Liver (tissue), 9 donors: ENCODE data around the gene POLA1. TPM values are rescaled to one million over a fixed set of nuclear protein-coding genes. Genes with fewer than 3 reads are reported as not detected.

ENCODE experiments used
- DNase-seq: peaks from one replicate; pipeline ENCODE4 v3.0.0-alpha.2; 2017; ENCODE audit warnings: low spot score
- H3K27ac ChIP-seq, 2 donors: one replicate each; pipeline ENCODE4 v1.7.0; 2013; ENCODE audit warnings: inconsistent platforms in 2 of 2, low read length in 2 of 2, control low read depth in 1 of 2, low read depth in 1 of 2, mild to moderate bottlenecking in 1 of 2
- H3K27me3 ChIP-seq, 4 donors: one replicate each; pipeline versions ENCODE4 v1.6.1 to v1.7.0; 2013; ENCODE audit warnings: low read length in 3 of 4, inconsistent platforms in 1 of 4, mild to moderate bottlenecking in 1 of 4, moderate library complexity in 1 of 4; ENCODE audit not compliant: control insufficient read depth in 4 of 4, insufficient read depth in 4 of 4
- H3K36me3 ChIP-seq, 4 donors: one replicate each; pipeline versions ENCODE4 v1.6.1 to v1.7.0; 2013; ENCODE audit warnings: low read length in 3 of 4, mild to moderate bottlenecking in 3 of 4, low read depth in 1 of 4, moderate library complexity in 1 of 4; ENCODE audit not compliant: control insufficient read depth in 4 of 4, insufficient read depth in 3 of 4
- H3K4me1 ChIP-seq, 4 donors: one replicate each; pipeline versions ENCODE4 v1.6.1 to v1.7.0; 2013; ENCODE audit warnings: low read length in 3 of 4, mild to moderate bottlenecking in 3 of 4, moderate library complexity in 1 of 4; ENCODE audit not compliant: control insufficient read depth in 4 of 4, insufficient read depth in 4 of 4
- H3K4me3 ChIP-seq, 3 donors: one replicate each; pipeline versions ENCODE4 v1.6.1 to v1.7.0; 2013; ENCODE audit warnings: low read length in 3 of 3, control low read depth in 1 of 3, low read depth in 1 of 3, mild to moderate bottlenecking in 1 of 3
- H3K9ac ChIP-seq, 2 donors: one replicate each; pipeline ENCODE4 v1.7.0; 2013; ENCODE audit warnings: low read length in 2 of 2, mild to moderate bottlenecking in 2 of 2, moderate library complexity in 2 of 2, control low read depth in 1 of 2, low read depth in 1 of 2
- H3K9me3 ChIP-seq, 4 donors: one replicate each; pipeline versions ENCODE4 v1.6.1 to v1.7.0; 2013; ENCODE audit warnings: low read length in 3 of 4; ENCODE audit not compliant: control insufficient read depth in 4 of 4
- EGR1 ChIP-seq, 2 donors: IDR thresholded peaks; 2 replicates each; pipeline ENCODE4 v1.6.1; 2016 to 2018; ENCODE audit warnings: antibody characterized with exemption in 2 of 2, low read depth in 2 of 2
- FOXA1 ChIP-seq: IDR thresholded peaks from 2 replicates; pipeline ENCODE4 v1.6.1; 2016; ENCODE audit warnings: antibody characterized with exemption
- FOXA2 ChIP-seq: IDR thresholded peaks from 2 replicates; pipeline ENCODE4 v1.6.1; 2016; ENCODE audit warnings: antibody characterized with exemption
- GABPA ChIP-seq, 2 donors: IDR thresholded peaks in 1 of 2; conservative IDR thresholded peaks in 1 of 2; 2 replicates each; pipeline ENCODE4 v1.6.1; 2016; ENCODE audit warnings: antibody characterized with exemption in 2 of 2, mild to moderate bottlenecking in 1 of 2, moderate library complexity in 1 of 2
- HNF4A ChIP-seq, 2 donors: conservative IDR thresholded peaks; 2 replicates each; pipeline ENCODE4 v1.6.1; 2016; ENCODE audit warnings: antibody characterized with exemption in 2 of 2, mild to moderate bottlenecking in 2 of 2
- HNF4G ChIP-seq: IDR thresholded peaks from 2 replicates; pipeline ENCODE4 v1.6.1; 2016; ENCODE audit warnings: antibody characterized with exemption
- JUND ChIP-seq, 2 donors: IDR thresholded peaks; 2 replicates each; pipeline ENCODE4 v1.6.1; 2016; ENCODE audit warnings: antibody characterized with exemption in 2 of 2
- NR2F2 ChIP-seq: IDR thresholded peaks from 2 replicates; pipeline ENCODE4 v1.6.1; 2016; ENCODE audit warnings: antibody characterized with exemption
- RAD21 ChIP-seq, 2 donors: IDR thresholded peaks; 2 replicates each; pipeline ENCODE4 v1.6.1; 2016; ENCODE audit warnings: antibody characterized with exemption in 2 of 2, mild to moderate bottlenecking in 2 of 2
- REST ChIP-seq: IDR thresholded peaks from 2 replicates; pipeline ENCODE4 v1.6.1; 2016; ENCODE audit warnings: antibody characterized with exemption, mild to moderate bottlenecking
- RXRA ChIP-seq, 2 donors: IDR thresholded peaks; 2 replicates each; pipeline ENCODE4 v1.6.1; 2017 to 2018; ENCODE audit warnings: antibody characterized with exemption in 2 of 2, mild to moderate bottlenecking in 1 of 2
- SP1 ChIP-seq: IDR thresholded peaks from 2 replicates; pipeline ENCODE4 v1.6.1; 2018; ENCODE audit warnings: antibody characterized with exemption, mild to moderate bottlenecking
- TAF1 ChIP-seq: conservative IDR thresholded peaks from 2 replicates; pipeline ENCODE4 v1.6.1; 2016; ENCODE audit warnings: antibody characterized with exemption, mild to moderate bottlenecking
- YY1 ChIP-seq: IDR thresholded peaks from 2 replicates; pipeline ENCODE4 v1.6.1; 2016; ENCODE audit warnings: antibody characterized with exemption, mild to moderate bottlenecking
- ZBTB33 ChIP-seq: IDR thresholded peaks from 2 replicates; pipeline ENCODE4 v1.6.1; 2016; ENCODE audit warnings: antibody characterized with exemption
- WGBS: extraction: QIAGEN DNeasy Blood & Tissue Kit; methylation state at CpG from one replicate; pipeline ENCODE4 v1.1.7; 2013; 5-methylcytosine and 5-hydroxymethylcytosine counted together
- polyA plus RNA-seq, 2 donors: library from polyadenylated mRNA; stranded (reverse) in 1 of 2; unstranded in 1 of 2; fragments of 200-250 nt in 1 of 2; fragments of >200 nt in 1 of 2; fragmentation: Nextera tagmentation in 1 of 2; extraction: Ambion mirVana in 1 of 2; gene quantifications; one replicate each; pipeline versions ENCODE4 v1.2.1 to v1.2.3, GENCODE V29; 2013 to 2015
- total RNA-seq, 2 donors: library from RNA; depleted of rRNA; stranded (reverse); fragments of >200 nt; gene quantifications; one replicate each; pipeline ENCODE4 v1.2.3, GENCODE V29; 2014
- TF ChIP-seq, protein P1 (sequence below): IDR thresholded peaks from 2 replicates; pipeline ENCODE4 v1.6.1; 2016; ENCODE audit warnings: antibody characterized with exemption
- TF ChIP-seq, protein P2 (sequence below): IDR thresholded peaks from 2 replicates; pipeline ENCODE4 v1.6.1; 2016; ENCODE audit warnings: antibody characterized with exemption
- TF ChIP-seq, protein P3 (sequence below): fragments of 150-350 bp; IDR thresholded peaks from 2 replicates; pipeline ENCODE4 v1.5.1; 2017; ENCODE audit warnings: improper control_type of control experiment, low read depth, low read length; ENCODE audit not compliant: missing input control
- donor health status: healthy.
- donor health status: healthy.
- donor health status: healthy.
- donor health status: healthy.
- donor health status: healthy.

The POLA1 gene
- total and polyA plus RNA-seq, 4 donors = 0.93 to 12.7 (median 4.3) TPM

DNA sequence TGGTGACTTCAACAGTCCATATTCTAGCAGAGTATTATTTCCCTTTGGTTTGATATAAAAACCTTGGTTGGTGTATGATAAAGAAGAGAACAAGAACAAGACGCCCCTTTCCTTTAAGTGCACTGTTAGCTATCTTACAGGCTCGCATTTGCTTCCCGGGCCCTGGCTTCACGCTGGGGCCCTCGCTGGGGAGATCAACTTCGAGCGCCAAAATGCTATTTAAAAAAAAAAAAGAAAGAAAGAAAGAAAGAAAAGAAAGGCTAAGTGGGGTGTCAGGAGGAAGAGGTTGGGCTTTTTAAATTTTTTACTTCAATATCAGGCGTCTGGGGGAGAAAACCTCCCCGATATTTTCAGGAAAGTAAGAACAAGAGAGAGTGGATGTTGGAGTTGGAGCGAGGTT lies 310.3 kb downstream of the POLA1 start:
- Histone ChIP-seq H3K36me3 (no peaks in the 10 kb centered on the region), H3K27ac (no peak overlapping the region), H3K4me3 (no peak overlapping the region), H3K9me3 (no peaks in the 10 kb centered on the region), H3K27me3 (peaks cover 0 to 19% (median 2%) of the 10 kb centered on the region in 4 donors), H3K4me1 (peaks cover 7 to 32% (median 14%) of the 10 kb centered on the region in 4 donors), H3K9ac (no peak overlapping the region)
- TF ChIP-seq RAD21 (IDR thresholded peaks at IDR 0.05) (no peak), JUND (IDR thresholded peaks at IDR 0.05) (no peak), NR2F2 (no peak), HNF4G (no peak), YY1 (no peak), REST (no peak)
- TF ChIP-seq, protein P1, sequence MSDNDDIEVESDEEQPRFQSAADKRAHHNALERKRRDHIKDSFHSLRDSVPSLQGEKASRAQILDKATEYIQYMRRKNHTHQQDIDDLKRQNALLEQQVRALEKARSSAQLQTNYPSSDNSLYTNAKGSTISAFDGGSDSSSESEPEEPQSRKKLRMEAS = no peak
- no peak for DNase-seq
- 12% methylated on average over 10 of the region's 10 CpGs for whole genome bisulfite sequencing

- no peaks in the 10 kb centered on the region for H3K36me3 ChIP-seq
- H3K4me3 ChIP-seq = no peak overlapping the region
- peaks cover 7 to 32% (median 14%) of the 10 kb centered on the region in 4 donors for H3K4me1 ChIP-seq
- 1% methylated on average over 59 of the region's 59 CpGs for whole genome bisulfite sequencing
- TF ChIP-seq GABPA (IDR thresholded peaks at IDR 0.05 in 1 of 2, conservative IDR thresholded peaks at IDR 0.05 in 1 of 2) = no peak
- no peak for TF ChIP-seq NR2F2
- no peak for TF ChIP-seq SP1
- no peak for TF ChIP-seq REST
- TF ChIP-seq, protein P2, sequence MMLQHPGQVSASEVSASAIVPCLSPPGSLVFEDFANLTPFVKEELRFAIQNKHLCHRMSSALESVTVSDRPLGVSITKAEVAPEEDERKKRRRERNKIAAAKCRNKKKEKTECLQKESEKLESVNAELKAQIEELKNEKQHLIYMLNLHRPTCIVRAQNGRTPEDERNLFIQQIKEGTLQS = no peak
- TF ChIP-seq RAD21 (IDR thresholded peaks at IDR 0.05) = no peak
- no peak for TF ChIP-seq EGR1 (IDR thresholded peaks at IDR 0.05; ENCODE audit: low read depth in 2 of 2)
- TF ChIP-seq, protein P1 = no peak
- no peak for TF ChIP-seq JUND (IDR thresholded peaks at IDR 0.05)
- no peak for TF ChIP-seq FOXA1
- TF ChIP-seq ZBTB33 = no peak
- no peak for TF ChIP-seq FOXA2
- TF ChIP-seq HNF4A (conservative IDR thresholded peaks at IDR 0.05) = no peak
- no peak for TF ChIP-seq RXRA (IDR thresholded peaks at IDR 0.05)
- TF ChIP-seq YY1 = no peak
- no peak for TF ChIP-seq TAF1
- TF ChIP-seq, protein P3, sequence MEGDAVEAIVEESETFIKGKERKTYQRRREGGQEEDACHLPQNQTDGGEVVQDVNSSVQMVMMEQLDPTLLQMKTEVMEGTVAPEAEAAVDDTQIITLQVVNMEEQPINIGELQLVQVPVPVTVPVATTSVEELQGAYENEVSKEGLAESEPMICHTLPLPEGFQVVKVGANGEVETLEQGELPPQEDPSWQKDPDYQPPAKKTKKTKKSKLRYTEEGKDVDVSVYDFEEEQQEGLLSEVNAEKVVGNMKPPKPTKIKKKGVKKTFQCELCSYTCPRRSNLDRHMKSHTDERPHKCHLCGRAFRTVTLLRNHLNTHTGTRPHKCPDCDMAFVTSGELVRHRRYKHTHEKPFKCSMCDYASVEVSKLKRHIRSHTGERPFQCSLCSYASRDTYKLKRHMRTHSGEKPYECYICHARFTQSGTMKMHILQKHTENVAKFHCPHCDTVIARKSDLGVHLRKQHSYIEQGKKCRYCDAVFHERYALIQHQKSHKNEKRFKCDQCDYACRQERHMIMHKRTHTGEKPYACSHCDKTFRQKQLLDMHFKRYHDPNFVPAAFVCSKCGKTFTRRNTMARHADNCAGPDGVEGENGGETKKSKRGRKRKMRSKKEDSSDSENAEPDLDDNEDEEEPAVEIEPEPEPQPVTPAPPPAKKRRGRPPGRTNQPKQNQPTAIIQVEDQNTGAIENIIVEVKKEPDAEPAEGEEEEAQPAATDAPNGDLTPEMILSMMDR = no peak
- no peak for TF ChIP-seq HNF4G
- H3K27me3 ChIP-seq = peaks cover 0 to 18% (median 2%) of the 10 kb centered on the region in 4 donors
- no peak for DNase-seq
- H3K27ac ChIP-seq = no peak overlapping the region
- no peak overlapping the region for H3K9ac ChIP-seq
- H3K9me3 ChIP-seq = no peaks in the 10 kb centered on the region
These were observed 310.8 kb downstream of the POLA1 start for GRCh38 chrX:25004485-25005032.
